Hindlimb muscle (tissue), 1 donor: Measurements from ENCODE around the gene GADD45G. TPM values are rescaled to one million over a fixed set of nuclear protein-coding genes. Genes with fewer than 3 reads are reported as not detected.

ENCODE experiments used
- DNase-seq: peaks from one replicate; pipeline ENCODE4 v3.0.0-alpha.2; 2013
- polyA plus RNA-seq: library from polyadenylated mRNA; unstranded; fragments of 120-200 nt; gene quantifications from one replicate; pipeline ENCODE4 v1.2.1, GENCODE V29; 2013; ENCODE audit not compliant: insufficient read length

GADD45G gene
- polyA plus RNA-seq, 1 donor: 14.3 TPM

- no peak for DNase-seq
Measured at GRCh38 chr9:89609426-89610006, 4.7 kb downstream of the GADD45G start.

- DNase-seq: no peak
Measured at GRCh38 chr9:89610391-89610925, 5.6 kb downstream of the GADD45G start.

- no peak for DNase-seq
Measured at GRCh38 chr9:89611425-89611824, 6.6 kb downstream of the GADD45G start.

- DNase-seq: no peak
Measured at GRCh38 chr9:89612566-89613278, 7.9 kb downstream of the GADD45G start.

GRCh38 chr9:89613912-89614892, 9.4 kb downstream of the GADD45G start:
- no peak for DNase-seq

GRCh38 chr9:89615661-89616060, 10.8 kb downstream of the GADD45G start:
- no peak for DNase-seq

- no peak for DNase-seq
Measured at GRCh38 chr9:89616411-89616810, 11.6 kb downstream of the GADD45G start.

GRCh38 chr9:89617978-89618377, 13.2 kb downstream of the GADD45G start:
- no peak for DNase-seq

GRCh38 chr9:89619019-89619418, 14.2 kb downstream of the GADD45G start:
- DNase-seq: no peak

- no peak for DNase-seq
Measured at GRCh38 chr9:89619424-89620138, 14.8 kb downstream of the GADD45G start.

GRCh38 chr9:89621031-89621430, 16.2 kb downstream of the GADD45G start:
- DNase-seq: no peak

GRCh38 chr9:89621676-89622075, 16.9 kb downstream of the GADD45G start:
- no peak for DNase-seq

GRCh38 chr9:89622933-89623861, 18.4 kb downstream of the GADD45G start:
- no peak for DNase-seq

- DNase-seq: no peak
Measured at GRCh38 chr9:89623925-89624420, 19.2 kb downstream of the GADD45G start.

- DNase-seq: no peak
Measured at GRCh38 chr9:89625721-89626687, 21.2 kb downstream of the GADD45G start.

- no peak for DNase-seq
Measured at GRCh38 chr9:89626741-89627265, 22.0 kb downstream of the GADD45G start.

GRCh38 chr9:89628601-89629000, 23.8 kb downstream of the GADD45G start:
- DNase-seq: no peak

- DNase-seq: no peak
Measured at GRCh38 chr9:89629081-89629976, 24.5 kb downstream of the GADD45G start.
